Astrocyte (in vitro differentiated cells and primary cell): ENCODE measurements around the gene ACIN1. TPM values are rescaled to one million over a fixed set of nuclear protein-coding genes. Genes with fewer than 3 reads are reported as not detected.

Source experiments
- DNase-seq: peaks from one replicate; pipeline ENCODE4 v3.0.0-alpha.2; 2010; ENCODE audit warnings: low read depth
- FAIRE-seq: peaks from 2 replicates; lab custom pipeline; 2011; peaks lifted over from hg19 to GRCh38; lab: Jason Lieb, UNC
- H2AFZ ChIP-seq: 2 replicates; pipeline ENCODE4 v1.6.0; 2012; ENCODE audit warnings: low read depth, low read length, inconsistent platforms
- H3K27ac ChIP-seq: 2 replicates; pipeline ENCODE4 v1.5.1; 2011; ENCODE audit warnings: low read depth, low read length, inconsistent platforms
- H3K27me3 ChIP-seq: 2 replicates; pipeline ENCODE4 v1.6.0; 2011; ENCODE audit warnings: low read length, inconsistent platforms; ENCODE audit not compliant: insufficient read depth
- H3K36me3 ChIP-seq: 2 replicates; pipeline ENCODE4 v1.5.1; 2011; ENCODE audit warnings: low read length, inconsistent platforms; ENCODE audit not compliant: insufficient read depth
- H3K4me1 ChIP-seq: 2 replicates; pipeline ENCODE4 v1.5.1; 2011; ENCODE audit warnings: low read length, inconsistent platforms; ENCODE audit not compliant: insufficient read depth
- H3K4me2 ChIP-seq: 2 replicates; pipeline ENCODE4 v1.6.0; 2012; ENCODE audit warnings: low read length, inconsistent platforms
- H3K4me3 ChIP-seq: 2 replicates; pipeline ENCODE4 v1.5.1; 2011; ENCODE audit warnings: low read depth, mild to moderate bottlenecking, low read length, inconsistent platforms; ENCODE audit not compliant: insufficient read depth
- H3K79me2 ChIP-seq: 2 replicates; pipeline ENCODE4 v1.6.0; 2012; ENCODE audit warnings: mild to moderate bottlenecking, low read length, inconsistent platforms; ENCODE audit not compliant: insufficient read depth
- H3K9ac ChIP-seq: 2 replicates; pipeline ENCODE4 v1.6.0; 2012; ENCODE audit warnings: mild to moderate bottlenecking, low read length, inconsistent platforms
- H3K9me3 ChIP-seq: 2 replicates; pipeline ENCODE4 v1.5.1; 2012; ENCODE audit warnings: low read depth, mild to moderate bottlenecking, low read length, inconsistent platforms; ENCODE audit not compliant: insufficient read depth
- H4K20me1 ChIP-seq: 2 replicates; pipeline ENCODE4 v1.6.0; 2012; ENCODE audit warnings: low read length, inconsistent platforms; ENCODE audit not compliant: insufficient read depth
- H3K27ac Mint-ChIP-seq: one replicate; pipeline ENCODE4 v1.8.0; 2021; ENCODE audit warnings: mild to moderate bottlenecking, mixed read lengths; ENCODE audit not compliant: unreplicated experiment
- H3K27me3 Mint-ChIP-seq: one replicate; pipeline ENCODE4 v1.8.0; 2021; ENCODE audit warnings: low read depth, mixed read lengths; ENCODE audit not compliant: unreplicated experiment
- H3K36me3 Mint-ChIP-seq: one replicate; pipeline ENCODE4 v1.8.0; 2021; ENCODE audit warnings: low read depth, mixed read lengths; ENCODE audit not compliant: unreplicated experiment
- H3K4me1 Mint-ChIP-seq: one replicate; pipeline ENCODE4 v1.8.0; 2021; ENCODE audit warnings: low read depth, mixed read lengths; ENCODE audit not compliant: unreplicated experiment
- H3K4me3 Mint-ChIP-seq: one replicate; pipeline ENCODE4 v1.8.0; 2021; ENCODE audit warnings: mild to moderate bottlenecking, moderate library complexity, mixed read lengths; ENCODE audit not compliant: unreplicated experiment
- H3K9me3 Mint-ChIP-seq: one replicate; pipeline ENCODE4 v1.8.0; 2021; ENCODE audit warnings: mild to moderate bottlenecking, mixed read lengths; ENCODE audit not compliant: unreplicated experiment
- CTCF ChIP-seq: IDR thresholded peaks from 2 replicates; pipeline ENCODE4 v1.5.1; 2011; ENCODE audit warnings: low read depth, mild to moderate bottlenecking, inconsistent platforms, low read length, moderate library complexity; ENCODE audit not compliant: insufficient read depth
- EZH2 ChIP-seq: IDR thresholded peaks from 2 replicates; pipeline ENCODE4 v1.6.1; 2012; ENCODE audit warnings: mild to moderate bottlenecking, low read length, inconsistent platforms; ENCODE audit not compliant: insufficient read depth
- total RNA-seq: library from RNA; stranded (reverse); gene quantifications from 2 replicates; pipeline ENCODE4 v1.2.1, GENCODE V29; 2021

Gene ACIN1
- total RNA-seq, 1 donor from 2014 or later: 208 TPM

DNA sequence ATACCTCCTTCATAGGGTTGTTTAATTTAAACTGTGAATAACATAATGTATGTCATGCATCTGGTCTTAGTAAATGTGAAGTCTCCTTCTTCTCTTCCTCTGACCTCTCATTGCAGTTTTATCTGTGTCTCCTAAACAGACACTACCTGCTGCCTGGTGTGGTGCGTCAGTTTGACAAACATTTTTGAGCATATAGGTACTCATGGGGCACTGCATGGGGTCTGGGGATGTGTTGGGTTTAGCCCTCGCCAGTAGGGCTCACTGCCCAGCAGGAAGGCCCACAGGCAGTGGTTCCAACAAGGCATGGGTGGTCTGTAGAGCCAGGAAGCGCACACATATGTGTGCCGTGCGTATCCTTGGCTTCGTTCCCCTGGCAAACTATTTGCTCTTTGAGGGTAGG is 27.1 kb upstream of the ACIN1 start:
- Mint-ChIP-seq H3K4me1 (peaks cover 14% of the 10 kb centered on the region), H3K27me3 (peaks cover 16% of the 10 kb centered on the region), H3K27ac (no peak overlapping the region), H3K9me3 (no peaks in the 10 kb centered on the region), H3K36me3 (peaks cover 4% of the 10 kb centered on the region), H3K4me3 (no peak overlapping the region)
- H3K4me2 ChIP-seq: no peak overlapping the region
- no peaks in the 10 kb centered on the region for H3K79me2 ChIP-seq
- FAIRE-seq (no peak), DNase-seq (no peak)
- no peaks in the 10 kb centered on the region for H4K20me1 ChIP-seq
- no peak for TF ChIP-seq EZH2
- TF ChIP-seq CTCF: no peak
- no peaks in the 10 kb centered on the region for H3K27me3 ChIP-seq
- no peaks in the 10 kb centered on the region for H3K9me3 ChIP-seq
- H3K27ac ChIP-seq: no peak overlapping the region
- no peak overlapping the region for H3K4me3 ChIP-seq
- no peak overlapping the region for H3K9ac ChIP-seq
- H2AFZ ChIP-seq: peak overlapping the region; percentile 76
- no peaks in the 10 kb centered on the region for H3K36me3 ChIP-seq
- H3K4me1 ChIP-seq: peaks cover 10% of the 10 kb centered on the region

GRCh38 chr14:23121361-23121771 is 26.4 kb upstream of the ACIN1 start:
- peaks cover 14% of the 10 kb centered on the region for H3K4me1 Mint-ChIP-seq
- DNase-seq (peak; percentile 81), FAIRE-seq (no peak)
- peak overlapping the region; percentile 87 for H3K27ac Mint-ChIP-seq
- H3K79me2 ChIP-seq: no peaks in the 10 kb centered on the region
- no peak overlapping the region for H3K27ac ChIP-seq
- H3K36me3 Mint-ChIP-seq: peaks cover 2% of the 10 kb centered on the region
- peaks cover 10% of the 10 kb centered on the region for H3K4me1 ChIP-seq
- no peak overlapping the region for H3K4me3 Mint-ChIP-seq
- no peaks in the 10 kb centered on the region for H3K27me3 ChIP-seq
- H3K4me3 ChIP-seq: no peak overlapping the region
- peak overlapping the region; percentile 43 for H3K9ac ChIP-seq
- peak overlapping the region; percentile 76 for H2AFZ ChIP-seq
- H3K36me3 ChIP-seq: no peaks in the 10 kb centered on the region
- no peak for TF ChIP-seq EZH2
- no peak for TF ChIP-seq CTCF
- no peaks in the 10 kb centered on the region for H4K20me1 ChIP-seq
- H3K4me2 ChIP-seq: peak overlapping the region; percentile 72
- H3K27me3 Mint-ChIP-seq: peaks cover 13% of the 10 kb centered on the region
- no peaks in the 10 kb centered on the region for H3K9me3 ChIP-seq
- H3K9me3 Mint-ChIP-seq: no peaks in the 10 kb centered on the region

DNA sequence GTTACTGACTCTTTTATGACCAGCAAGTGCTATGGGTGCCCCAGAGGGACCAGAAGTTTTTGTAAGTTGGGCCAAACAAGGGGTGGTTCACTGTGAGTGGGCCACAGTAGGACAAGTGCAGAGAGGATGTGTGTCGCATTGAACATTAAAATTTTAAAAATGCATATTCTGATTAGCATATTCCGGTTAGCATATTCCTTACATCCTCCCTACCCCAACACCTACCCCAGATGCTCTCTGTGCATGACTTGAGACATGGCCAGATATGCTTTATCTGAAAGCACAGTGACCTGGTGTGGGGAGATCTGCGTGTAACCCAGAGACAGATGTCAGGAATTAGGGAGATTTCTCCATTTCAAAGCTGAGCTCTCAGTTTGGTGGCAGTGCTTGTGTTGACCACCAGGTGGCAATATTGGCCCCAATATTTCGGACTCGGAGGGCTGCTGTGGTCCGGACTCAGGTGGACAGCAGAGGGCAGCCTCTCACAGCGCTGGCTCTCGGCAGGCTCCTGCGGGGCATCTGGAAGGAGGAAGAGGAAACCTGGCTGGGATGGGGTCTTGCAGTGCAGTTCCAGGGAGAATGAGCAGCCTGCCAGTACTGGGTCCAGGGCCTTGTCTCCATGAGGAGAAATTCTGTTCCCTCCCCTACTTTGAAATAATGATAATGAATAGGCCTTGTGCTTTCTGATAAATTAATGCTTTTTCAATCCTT is 25.8 kb upstream of the ACIN1 start:
- Mint-ChIP-seq H3K4me3 (no peak overlapping the region), H3K4me1 (peaks cover 14% of the 10 kb centered on the region), H3K27me3 (peaks cover 9% of the 10 kb centered on the region), H3K27ac (peak overlapping the region; percentile 87), H3K9me3 (no peaks in the 10 kb centered on the region), H3K36me3 (peaks cover 2% of the 10 kb centered on the region)
- Histone ChIP-seq H3K4me1 (peaks cover 14% of the 10 kb centered on the region), H3K4me3 (no peak overlapping the region), H3K4me2 (peak overlapping the region; percentile 72), H3K27ac (no peak overlapping the region), H2AFZ (peak overlapping the region; percentile 76), H3K9me3 (no peaks in the 10 kb centered on the region), H4K20me1 (no peaks in the 10 kb centered on the region), H3K27me3 (no peaks in the 10 kb centered on the region), H3K36me3 (no peaks in the 10 kb centered on the region), H3K9ac (peak overlapping the region; percentile 43), H3K79me2 (no peaks in the 10 kb centered on the region)
- FAIRE-seq (no peak), DNase-seq (peak; percentile 58)
- TF ChIP-seq EZH2 (no peak), CTCF (peak; percentile 100)
